NB4 (cell line): Measurements from ENCODE around the gene FN1.

ENCODE experiments used
- MYC ChIP-seq: IDR thresholded peaks from 2 replicates; pipeline ENCODE4 v1.6.1; 2011; ENCODE audit warnings: low read depth, low read length
- POLR2A ChIP-seq: IDR thresholded peaks from 2 replicates; pipeline ENCODE4 v1.6.1; 2011; ENCODE audit warnings: mild to moderate bottlenecking; ENCODE audit not compliant: insufficient read length; ENCODE audit errors: extremely low read depth
- TF ChIP-seq, protein P1 (sequence below): IDR thresholded peaks from one replicate; pipeline ENCODE4 v1.5.1; 2012; ENCODE audit warnings: low read depth, low read length

DNA sequence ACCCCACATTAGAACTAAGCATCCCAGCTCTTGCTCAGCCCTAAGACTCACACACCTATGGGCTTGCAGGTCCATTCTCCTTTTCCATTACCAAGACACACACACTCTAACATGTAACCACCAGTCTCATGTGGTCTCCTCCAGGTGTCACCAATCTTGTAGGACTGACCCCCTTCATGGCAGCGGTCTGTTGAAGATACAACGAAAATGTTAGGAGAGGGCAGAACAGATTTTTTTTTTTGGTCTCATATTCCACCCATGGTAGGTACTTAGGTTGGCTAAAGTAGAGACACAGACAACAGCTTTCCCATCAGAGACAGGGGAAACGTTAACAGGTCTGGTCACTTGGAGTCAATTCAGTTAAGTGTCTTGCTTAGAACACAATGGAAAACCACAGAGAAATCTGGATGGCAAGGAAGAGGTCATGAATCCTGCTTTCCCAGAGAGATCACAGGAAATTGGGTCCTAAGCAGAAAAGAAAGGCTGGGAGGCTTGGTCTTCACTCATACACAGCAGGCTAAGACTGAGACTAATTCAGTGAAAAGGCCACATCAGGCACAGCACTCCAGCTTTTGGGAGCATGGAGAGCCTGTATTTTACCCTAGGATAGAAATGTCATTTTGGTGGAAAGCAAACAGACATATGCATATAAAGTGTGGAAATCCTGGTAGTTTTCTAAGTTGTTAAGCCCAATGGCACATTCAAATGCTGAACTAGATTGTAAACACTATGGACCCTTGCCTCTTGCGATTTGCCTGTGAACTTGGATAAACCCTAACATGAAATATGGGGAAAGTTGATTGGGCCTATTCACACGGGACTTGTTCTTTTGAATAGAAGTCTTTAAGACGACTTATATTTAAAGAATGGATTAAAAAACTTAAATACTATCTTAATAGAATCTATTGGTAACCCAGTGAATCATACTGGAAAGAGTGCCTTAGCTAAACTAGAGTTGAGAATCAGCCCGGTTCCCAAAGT is 3.8 kb downstream of the FN1 start:
- TF ChIP-seq, protein P1, sequence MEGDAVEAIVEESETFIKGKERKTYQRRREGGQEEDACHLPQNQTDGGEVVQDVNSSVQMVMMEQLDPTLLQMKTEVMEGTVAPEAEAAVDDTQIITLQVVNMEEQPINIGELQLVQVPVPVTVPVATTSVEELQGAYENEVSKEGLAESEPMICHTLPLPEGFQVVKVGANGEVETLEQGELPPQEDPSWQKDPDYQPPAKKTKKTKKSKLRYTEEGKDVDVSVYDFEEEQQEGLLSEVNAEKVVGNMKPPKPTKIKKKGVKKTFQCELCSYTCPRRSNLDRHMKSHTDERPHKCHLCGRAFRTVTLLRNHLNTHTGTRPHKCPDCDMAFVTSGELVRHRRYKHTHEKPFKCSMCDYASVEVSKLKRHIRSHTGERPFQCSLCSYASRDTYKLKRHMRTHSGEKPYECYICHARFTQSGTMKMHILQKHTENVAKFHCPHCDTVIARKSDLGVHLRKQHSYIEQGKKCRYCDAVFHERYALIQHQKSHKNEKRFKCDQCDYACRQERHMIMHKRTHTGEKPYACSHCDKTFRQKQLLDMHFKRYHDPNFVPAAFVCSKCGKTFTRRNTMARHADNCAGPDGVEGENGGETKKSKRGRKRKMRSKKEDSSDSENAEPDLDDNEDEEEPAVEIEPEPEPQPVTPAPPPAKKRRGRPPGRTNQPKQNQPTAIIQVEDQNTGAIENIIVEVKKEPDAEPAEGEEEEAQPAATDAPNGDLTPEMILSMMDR = no peak
- TF ChIP-seq POLR2A (no peak), MYC (no peak)
